Uterus (tissue), 4 donors: ENCODE measurements around the gene TRMT6. TPM values are rescaled to one million over a fixed set of nuclear protein-coding genes. Genes with fewer than 3 reads are reported as not detected.

Experiments
- DNase-seq, 2 donors: peaks; one replicate each; pipeline ENCODE4 v3.0.0-alpha.2; 2019 to 2020
- H3K27ac ChIP-seq, 2 donors: fragments of 200-600 bp; sonication (generic); 1 replicate in 1 of 2; 2 replicates in 1 of 2; pipeline ENCODE4 v1.5.1; 2016 to 2018
- H3K27me3 ChIP-seq, 2 donors: fragments of 200-600 bp; sonication (generic); one replicate each; pipeline ENCODE4 v1.5.1; 2018 to 2019; ENCODE audit warnings: control low read depth in 1 of 2
- H3K36me3 ChIP-seq, 2 donors: fragments of 200-600 bp; sonication (generic); one replicate each; pipeline ENCODE4 v1.5.1; 2019; ENCODE audit warnings: control low read depth in 1 of 2
- H3K4me1 ChIP-seq, 2 donors: fragments of 200-600 bp; sonication (generic); one replicate each; pipeline ENCODE4 v1.5.1; 2018 to 2019; ENCODE audit warnings: control low read depth in 1 of 2
- H3K4me3 ChIP-seq, 2 donors: fragments of 200-600 bp; sonication (generic); 1 replicate in 1 of 2; 2 replicates in 1 of 2; pipeline ENCODE4 v1.5.1; 2018 to 2019; ENCODE audit warnings: mild to moderate bottlenecking in 1 of 2
- H3K9me3 ChIP-seq, 2 donors: fragments of 200-600 bp; sonication (generic); one replicate each; pipeline ENCODE4 v1.5.1; 2019; ENCODE audit warnings: control low read depth in 1 of 2
- CTCF ChIP-seq, 4 experiments: fragments of 200-600 bp in 2 of 4; fragments of 450-650 bp in 2 of 4; sonication (generic) in 2 of 4; IDR thresholded peaks; one replicate each; pipeline ENCODE4 v1.5.1; 2016 to 2019; ENCODE audit warnings: antibody characterized with exemption in 4 of 4, mild to moderate bottlenecking in 2 of 4, moderate library complexity in 1 of 4
- POLR2A ChIP-seq, 2 donors: fragments of 450-650 bp; IDR thresholded peaks; one replicate each; pipeline ENCODE4 v1.6.1; 2016; ENCODE audit warnings: antibody characterized with exemption in 2 of 2, mild to moderate bottlenecking in 1 of 2, moderate library complexity in 1 of 2
- intact Hi-C: fragments of 100-400 bp; cut with DNase I; formaldehyde crosslinking; loops from one replicate; pipeline ENCODE4 v1.15.1; 2023; ENCODE audit warnings: low total_unique reads
- total RNA-seq, 4 donors: library from RNA; depleted of rRNA in 3 of 4; stranded (reverse); fragments of >200 nt in 3 of 4; gene quantifications; one replicate each; pipeline versions ENCODE4 v1.1.0 to v1.2.4, GENCODE V29; 2014 to 2023
- donor health status: DM: yes; HTN: yes; CAD: no.

Gene TRMT6
- total RNA-seq, 4 donors from 2014 or later = 1.8 to 11.9 (median 4.0) TPM

GRCh38 chr20:5935384-5935783 lies 14.9 kb downstream of the TRMT6 start:
- TF ChIP-seq POLR2A (IDR thresholded peaks at IDR 0.05) (no peak), CTCF (IDR thresholded peaks at IDR 0.05) (no peak)
- DNase-seq = no peak
- Histone ChIP-seq H3K27ac (no peak overlapping the region), H3K9me3 (no peaks in the 10 kb centered on the region), H3K36me3 (no peaks in the 10 kb centered on the region), H3K4me3 (no peak overlapping the region), H3K27me3 (no peaks in the 10 kb centered on the region), H3K4me1 (no peaks in the 10 kb centered on the region)
- intact Hi-C loops = no loop called here

GRCh38 chr20:5933802-5934436 lies 16.4 kb downstream of the TRMT6 start:
- H3K4me1 ChIP-seq = no peaks in the 10 kb centered on the region
- H3K36me3 ChIP-seq = no peaks in the 10 kb centered on the region
- no peak for DNase-seq
- H3K27me3 ChIP-seq = no peaks in the 10 kb centered on the region
- intact Hi-C loops = no loop called here
- TF ChIP-seq POLR2A (IDR thresholded peaks at IDR 0.05) (no peak), CTCF (IDR thresholded peaks at IDR 0.05) (no peak)
- no peak overlapping the region for H3K27ac ChIP-seq
- H3K4me3 ChIP-seq = no peak overlapping the region
- H3K9me3 ChIP-seq = no peaks in the 10 kb centered on the region

- intact Hi-C loops = no loop called here
- Histone ChIP-seq H3K9me3 (no peaks in the 10 kb centered on the region), H3K4me1 (no peaks in the 10 kb centered on the region), H3K36me3 (no peaks in the 10 kb centered on the region), H3K27ac (no peak overlapping the region), H3K4me3 (no peak overlapping the region), H3K27me3 (no peaks in the 10 kb centered on the region)
- no peak for DNase-seq
- TF ChIP-seq POLR2A (IDR thresholded peaks at IDR 0.05) (no peak), CTCF (IDR thresholded peaks at IDR 0.05) (no peak)
Measured at GRCh38 chr20:5932796-5933195, 17.5 kb downstream of the TRMT6 start.

- Histone ChIP-seq H3K36me3 (no peaks in the 10 kb centered on the region), H3K9me3 (no peaks in the 10 kb centered on the region), H3K27me3 (no peaks in the 10 kb centered on the region), H3K4me3 (no peak overlapping the region), H3K27ac (no peak overlapping the region), H3K4me1 (no peaks in the 10 kb centered on the region)
- no peak for DNase-seq
- TF ChIP-seq CTCF (IDR thresholded peaks at IDR 0.05) = no peak
- TF ChIP-seq POLR2A (IDR thresholded peaks at IDR 0.05) = no peak
- intact Hi-C loops = no loop called here
Measured at GRCh38 chr20:5931411-5931810, 18.9 kb downstream of the TRMT6 start.

- no peaks in the 10 kb centered on the region for H3K27me3 ChIP-seq
- no peak for DNase-seq
- H3K36me3 ChIP-seq = no peaks in the 10 kb centered on the region
- no peaks in the 10 kb centered on the region for H3K4me1 ChIP-seq
- H3K4me3 ChIP-seq = no peak overlapping the region
- no peaks in the 10 kb centered on the region for H3K9me3 ChIP-seq
- TF ChIP-seq CTCF (IDR thresholded peaks at IDR 0.05) (no peak), POLR2A (IDR thresholded peaks at IDR 0.05) (no peak)
- intact Hi-C loops = no loop called here
- H3K27ac ChIP-seq = no peak overlapping the region
Measured at GRCh38 chr20:5928836-5929715, 21.3 kb downstream of the TRMT6 start.
